GM18507 (cell line): ENCODE measurements around the gene NT5C.

ENCODE experiments used
- DNase-seq: peaks from one replicate; pipeline ENCODE4 v3.0.0; 2011; ENCODE audit warnings: low read depth; ENCODE audit not compliant: insufficient read length; ENCODE audit errors: extremely low spot score
- FAIRE-seq: peaks from 2 replicates; lab custom pipeline; 2011; peaks lifted over from hg19 to GRCh38; lab: Jason Lieb, UNC

Gene NT5C

DNA sequence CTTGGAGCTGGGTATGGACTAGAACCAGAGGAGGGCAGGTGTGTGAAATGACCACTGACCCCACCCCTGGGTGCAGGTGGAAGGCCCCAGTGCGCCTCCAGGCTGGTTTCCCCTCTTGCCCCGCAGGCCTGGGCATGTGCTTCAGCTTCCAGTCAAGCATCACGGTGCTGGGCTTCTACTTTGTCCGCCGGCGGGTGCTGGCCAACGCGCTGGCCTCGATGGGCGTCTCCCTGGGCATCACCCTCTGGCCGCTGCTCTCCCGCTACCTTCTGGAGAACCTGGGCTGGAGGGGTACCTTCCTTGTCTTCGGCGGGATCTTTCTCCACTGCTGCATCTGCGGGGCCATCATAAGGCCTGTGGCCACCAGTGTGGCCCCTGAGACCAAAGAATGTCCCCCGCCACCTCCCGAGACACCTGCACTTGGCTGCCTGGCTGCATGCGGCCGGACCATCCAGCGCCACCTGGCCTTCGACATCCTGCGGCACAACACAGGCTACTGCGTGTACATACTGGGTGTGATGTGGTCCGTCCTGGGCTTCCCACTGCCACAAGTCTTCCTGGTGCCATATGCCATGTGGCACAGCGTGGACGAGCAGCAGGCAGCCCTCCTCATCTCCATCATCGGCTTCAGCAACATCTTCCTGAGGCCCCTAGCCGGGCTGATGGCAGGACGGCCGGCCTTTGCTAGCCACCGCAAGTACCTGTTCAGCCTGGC is 31.5 kb downstream of the NT5C start:
- DNase-seq (no peak), FAIRE-seq (no peak)

DNA sequence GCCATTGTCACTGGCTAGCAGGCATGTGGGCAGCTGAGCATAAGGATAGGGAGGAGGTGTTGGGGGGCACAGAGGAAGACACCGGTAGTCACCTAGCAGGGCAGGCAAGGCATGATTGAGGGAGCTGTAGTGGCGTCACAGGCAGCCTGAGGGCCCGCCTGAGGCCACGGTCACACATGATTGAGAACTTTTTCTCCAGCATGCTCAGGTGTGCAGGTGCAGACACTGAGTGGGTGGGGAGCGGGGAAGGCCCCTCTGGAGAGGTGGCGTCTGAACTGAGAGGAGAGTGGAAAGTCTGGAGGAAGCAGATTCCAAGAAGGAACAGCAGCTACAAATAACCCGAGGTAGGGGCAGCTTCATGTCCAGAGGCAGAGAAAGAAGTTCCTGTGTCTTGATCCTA is 32.7 kb downstream of the NT5C start:
- no peak for DNase-seq
- FAIRE-seq: no peak

DNA sequence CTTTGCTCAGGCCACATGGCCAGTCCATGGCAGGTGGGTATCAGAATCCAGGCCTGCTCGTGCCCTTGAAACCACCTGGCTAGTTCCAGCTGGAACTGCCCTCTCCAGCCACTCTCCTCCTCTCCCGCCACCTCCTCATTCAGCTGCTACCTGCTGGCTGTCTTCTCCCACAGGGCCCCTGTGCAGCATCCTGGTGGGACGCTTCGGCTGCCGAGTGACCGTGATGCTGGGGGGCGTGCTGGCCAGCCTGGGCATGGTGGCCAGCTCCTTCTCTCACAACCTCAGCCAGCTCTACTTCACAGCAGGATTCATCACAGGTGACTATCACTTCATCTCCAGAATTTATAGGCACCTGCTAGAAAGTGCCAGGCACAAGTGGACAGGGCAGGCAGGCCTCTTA is 33.7 kb downstream of the NT5C start:
- FAIRE-seq: no peak
- DNase-seq: no peak

DNA sequence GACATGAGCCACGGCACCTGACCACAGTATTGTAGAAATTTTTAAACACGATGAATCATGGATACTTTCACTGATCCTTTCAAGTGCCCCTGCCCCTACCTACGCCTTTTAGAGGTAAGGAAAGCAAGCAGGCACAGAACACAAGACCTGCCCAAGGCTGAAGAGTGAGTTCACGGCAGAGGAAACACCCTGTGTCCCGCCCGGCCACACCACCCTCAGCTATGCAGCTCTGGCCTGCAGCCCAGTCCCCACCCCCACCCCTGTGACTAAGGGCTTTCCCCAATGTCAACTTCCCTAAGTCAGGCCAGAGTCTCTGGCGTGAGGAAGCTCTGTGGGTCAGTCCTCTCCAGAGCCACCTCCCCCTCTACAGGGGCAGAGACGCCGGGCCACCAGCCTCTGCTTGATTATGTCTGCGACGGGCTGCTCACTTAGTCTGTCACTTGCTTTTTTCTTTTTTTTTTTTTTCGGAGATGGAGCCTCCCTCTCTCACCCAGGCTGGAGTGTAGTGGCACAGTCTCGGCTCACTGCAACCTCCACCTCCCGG is 35.4 kb downstream of the NT5C start:
- no peak for FAIRE-seq

DNA sequence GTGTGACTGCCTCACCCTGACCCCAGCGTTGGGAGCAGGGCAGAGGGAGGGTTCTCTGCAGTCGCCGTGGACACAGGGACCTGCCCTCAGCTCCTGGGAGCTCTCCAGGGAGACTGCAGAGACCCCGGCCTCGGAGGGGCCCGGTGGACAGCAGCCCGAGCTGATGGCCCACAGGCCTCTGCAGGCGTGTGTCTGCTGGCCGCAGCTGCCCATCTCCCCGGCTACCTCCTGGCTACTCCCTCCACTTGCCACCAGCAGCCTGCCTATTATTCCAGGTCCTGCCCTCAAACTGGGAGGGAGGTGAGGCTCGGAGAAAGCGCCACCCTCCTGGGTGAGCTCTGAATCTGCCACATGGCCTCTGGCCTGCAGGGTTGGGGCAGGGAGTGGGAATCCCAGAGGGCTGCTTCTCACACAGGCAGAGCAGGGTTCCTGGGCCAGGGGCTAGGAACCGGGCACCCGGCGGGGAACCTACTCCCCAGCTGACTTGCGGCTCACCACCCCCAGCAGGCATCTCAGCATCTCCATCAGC is 36.6 kb downstream of the NT5C start:
- FAIRE-seq (no peak), DNase-seq (no peak)

More for the DNA sequence above, 35.4 kb downstream of the NT5C start:
- no peak for DNase-seq

DNA sequence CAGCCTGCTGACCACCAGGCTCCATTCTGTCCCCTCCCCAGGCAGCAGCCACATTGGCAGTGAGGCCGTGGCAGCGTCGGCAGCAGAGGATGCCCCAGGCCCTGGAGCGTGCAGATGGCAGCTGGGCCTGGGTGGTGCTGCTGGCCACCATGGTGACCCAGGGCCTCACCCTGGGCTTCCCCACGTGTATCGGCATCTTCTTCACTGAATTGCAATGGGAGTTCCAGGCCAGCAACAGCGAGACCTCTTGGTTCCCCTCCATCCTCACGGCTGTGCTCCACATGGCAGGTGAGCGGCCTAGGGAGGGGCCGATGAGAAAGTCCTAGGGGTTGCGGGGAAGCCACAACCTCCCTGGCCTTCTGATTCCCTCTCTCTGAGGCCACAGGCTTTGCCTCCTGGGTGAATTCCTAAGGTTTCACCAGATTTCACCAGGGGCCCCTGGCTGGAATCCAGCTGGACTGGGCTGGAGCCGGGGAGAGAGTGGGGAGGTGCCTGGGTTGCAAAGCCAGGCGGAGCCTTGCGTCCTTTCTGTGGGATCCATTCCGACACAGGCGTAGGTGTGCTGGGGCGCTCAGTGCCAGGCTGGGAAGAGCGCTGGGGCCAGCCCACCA is 37.9 kb downstream of the NT5C start:
- FAIRE-seq: no peak
- no peak for DNase-seq

DNA sequence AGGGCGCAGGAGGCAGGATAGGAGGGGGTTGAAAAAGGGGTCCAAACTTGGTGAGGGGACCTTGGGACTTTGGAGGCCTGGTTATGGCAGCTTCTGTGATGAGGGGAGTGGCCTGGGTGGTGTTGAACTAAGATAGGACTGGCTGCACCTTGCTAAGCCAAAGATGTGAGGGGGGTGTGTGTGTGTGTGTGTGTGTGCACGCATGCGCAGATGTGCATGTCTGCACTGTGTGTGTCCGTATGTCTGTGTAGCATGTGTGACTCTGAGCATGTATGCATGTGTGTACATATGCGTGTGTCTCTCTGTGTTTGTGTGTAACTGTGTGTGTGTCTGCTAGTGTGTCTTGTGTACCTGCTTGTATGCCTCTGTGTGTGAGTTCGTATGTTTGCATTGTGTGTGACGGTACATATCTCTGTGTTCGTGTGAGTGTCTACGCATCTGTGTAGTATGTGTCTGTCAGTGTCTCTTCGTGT is 39.7 kb downstream of the NT5C start:
- FAIRE-seq (no peak), DNase-seq (no peak)

DNA sequence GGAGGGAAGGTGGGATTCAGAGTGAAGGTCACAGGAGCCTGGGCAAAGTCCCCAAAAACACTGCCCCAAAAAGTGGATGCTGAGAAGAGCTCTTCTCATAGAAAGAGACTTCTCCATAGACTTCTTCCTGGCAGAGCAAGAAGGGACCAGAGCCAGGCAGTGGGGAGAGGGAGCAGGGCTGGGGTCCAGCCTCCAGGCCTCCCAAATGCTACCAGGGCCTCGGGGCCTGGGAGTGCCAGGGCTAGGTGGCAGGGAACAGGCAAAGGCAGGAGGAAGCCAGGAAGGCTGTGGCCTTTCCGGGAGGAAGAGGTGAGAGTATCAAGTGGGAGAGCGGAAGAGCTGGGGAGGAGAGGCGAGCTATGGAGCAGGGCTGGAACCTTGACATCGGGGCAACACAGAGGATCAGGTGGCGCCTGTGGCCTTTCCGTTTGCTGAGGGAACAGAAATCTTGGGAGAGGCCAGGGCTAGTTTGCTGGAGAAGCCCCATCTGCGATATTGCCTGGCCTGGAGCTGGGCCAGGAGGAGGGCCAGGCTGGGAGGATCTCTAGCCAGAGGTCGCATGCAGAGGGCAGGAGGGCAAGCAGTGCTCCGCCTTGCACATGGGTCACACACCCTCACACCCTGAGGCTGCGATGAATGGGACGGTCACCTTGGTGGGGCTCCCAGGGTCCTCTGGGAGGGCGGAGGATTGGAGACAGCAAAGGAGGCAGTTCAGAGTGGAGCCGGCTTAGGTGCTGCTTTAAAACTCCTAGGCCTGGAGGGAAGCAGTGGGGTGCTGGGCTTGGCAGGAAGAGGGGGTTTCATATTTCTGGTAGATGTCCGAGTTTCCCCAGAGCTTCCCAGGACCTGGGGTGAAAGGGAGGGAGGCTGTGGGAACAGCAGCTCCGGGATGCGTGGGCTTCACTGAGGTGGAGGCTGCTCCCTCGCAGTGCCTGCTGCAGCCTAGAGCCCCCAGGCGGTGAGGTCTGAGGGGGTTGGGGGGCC is 40.4 kb downstream of the NT5C start:
- no peak for FAIRE-seq
- DNase-seq: no peak

DNA sequence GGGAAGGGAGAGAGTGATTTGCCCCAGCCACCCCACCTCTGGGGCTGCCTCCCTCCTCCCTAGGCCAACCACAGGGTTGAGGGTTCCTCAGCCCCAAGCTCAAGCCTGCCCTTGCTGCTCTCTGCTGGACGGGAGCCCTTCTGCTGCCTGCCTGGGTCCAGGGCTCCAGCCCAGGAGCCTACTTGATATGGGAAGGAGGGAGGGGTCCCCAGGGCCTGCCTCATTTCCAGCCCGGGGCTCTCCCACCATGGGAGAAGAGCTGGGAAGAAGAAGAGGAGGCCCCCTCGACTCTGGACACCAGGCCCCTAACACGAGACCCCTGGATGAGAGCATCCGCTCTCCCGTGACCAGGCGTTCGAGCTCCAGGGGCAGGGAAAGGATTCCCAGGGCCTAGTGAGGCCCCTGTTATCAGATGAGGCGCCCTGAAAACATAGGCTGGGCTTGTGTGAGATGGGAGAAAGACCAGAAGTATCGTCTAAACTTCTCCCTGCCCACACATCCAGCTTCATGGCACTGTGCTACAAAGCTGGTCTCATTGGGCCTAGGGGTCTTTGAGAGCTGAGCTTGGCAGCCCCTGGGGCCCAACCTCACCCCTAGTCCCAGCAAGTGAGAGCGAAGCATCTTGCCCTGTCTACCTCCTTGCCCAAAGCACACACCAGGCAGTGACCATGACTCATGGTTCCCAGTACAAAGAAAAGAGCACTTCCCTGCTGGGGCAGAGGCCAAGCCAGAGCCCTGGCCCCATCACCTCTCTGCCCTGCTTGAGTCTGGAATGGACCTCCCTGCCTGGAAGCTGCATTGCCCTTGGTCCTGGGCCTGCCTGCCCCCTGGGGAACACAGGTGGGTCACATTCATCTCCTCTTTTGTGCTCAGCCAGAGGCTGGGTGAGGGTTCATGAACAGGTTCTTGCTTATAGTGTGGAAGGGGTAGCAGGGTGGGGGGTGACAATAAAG is 42.8 kb downstream of the NT5C start:
- FAIRE-seq (no peak), DNase-seq (no peak)

DNA sequence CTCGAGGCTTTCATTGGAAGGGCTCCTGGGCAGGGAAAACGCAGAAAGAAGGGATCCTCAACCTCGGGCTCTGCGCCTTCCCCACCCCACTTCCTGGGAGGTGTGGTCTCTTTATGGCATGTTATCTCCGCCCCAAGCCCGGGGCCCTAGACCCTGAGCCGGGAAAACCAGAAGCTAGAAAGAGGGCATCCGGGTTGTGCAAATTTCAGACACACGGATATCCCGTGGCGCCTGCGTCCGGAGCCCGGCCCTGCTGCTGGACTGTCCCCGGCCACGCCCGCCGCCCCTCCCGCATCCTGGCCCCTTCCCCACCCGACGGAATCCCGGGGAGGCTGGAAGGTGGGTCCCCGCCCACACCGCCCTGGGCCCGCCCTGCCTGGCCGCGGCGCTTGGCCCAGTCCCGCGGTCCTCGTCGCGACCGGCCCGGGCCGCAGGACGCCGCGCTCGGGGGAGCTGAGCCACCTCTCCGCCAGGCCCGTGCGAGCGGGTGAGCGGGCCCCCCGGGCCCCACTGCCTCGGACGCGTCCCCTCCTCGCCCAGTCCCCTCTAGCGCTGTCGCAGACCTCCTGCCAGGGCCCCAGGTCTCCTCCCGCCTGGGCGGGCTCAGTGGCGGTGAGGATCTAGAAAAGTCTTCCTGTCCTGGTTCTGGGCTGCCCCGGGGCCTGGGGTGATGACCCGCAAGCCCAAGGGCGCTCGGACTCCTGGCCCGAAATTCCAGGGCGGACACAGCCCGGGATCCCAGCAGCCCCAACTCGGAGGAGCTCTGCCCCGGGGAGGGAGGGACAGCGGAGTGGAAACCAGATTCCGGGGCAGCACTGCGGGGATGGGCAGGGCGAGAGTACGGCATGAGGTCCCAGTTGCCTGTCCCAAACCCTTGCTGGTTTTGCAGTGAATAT is 43.7 kb downstream of the NT5C start, which contains the start of gene SLC16A5:
Gene SLC16A5 (plus strand): TSS at position 397 of the 896 bp plus-strand sequence. CDS start 5,683 bp downstream, outside the sequence.
- peak; percentile 46 for FAIRE-seq
- DNase-seq: no peak

GRCh38 chr17:75087182-75087557 is 44.4 kb downstream of the NT5C start:
- no peak for FAIRE-seq
- no peak for DNase-seq

DNA sequence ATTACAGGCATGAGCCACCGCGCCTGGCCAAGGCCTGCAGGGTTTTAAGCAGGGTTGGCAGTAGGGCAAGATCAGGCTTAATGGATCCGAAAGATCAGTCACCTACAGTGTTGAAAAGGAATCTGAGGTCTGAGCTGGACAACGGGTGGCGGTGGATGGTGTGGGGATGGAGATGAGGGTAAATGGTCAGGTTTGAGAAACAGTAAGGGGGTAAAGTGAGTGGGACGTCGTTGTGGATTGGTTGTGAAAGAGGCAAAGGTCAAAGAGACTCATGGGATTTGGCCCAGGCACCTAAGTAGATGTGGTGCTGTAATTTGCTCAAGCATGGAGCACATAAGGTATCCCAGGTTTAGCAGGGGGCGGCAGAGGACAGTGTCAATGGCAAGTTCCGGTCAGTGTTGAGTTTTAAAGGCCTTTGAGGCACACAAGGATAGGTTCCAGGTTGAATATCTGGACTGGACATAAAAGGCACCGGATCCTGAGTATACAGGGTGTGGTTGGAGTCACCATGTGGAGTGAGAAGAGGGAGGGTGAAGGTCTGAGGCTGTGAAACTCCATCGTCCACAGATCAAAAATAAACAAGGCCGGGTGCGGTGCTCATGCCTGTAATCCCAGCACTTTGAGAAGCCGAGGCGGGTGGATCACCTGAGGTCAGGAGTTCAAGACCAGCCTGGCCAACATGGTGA is 44.9 kb downstream of the NT5C start:
- no peak for FAIRE-seq
- no peak for DNase-seq

GRCh38 chr17:75084039-75084660 is 47.4 kb downstream of the NT5C start:
- FAIRE-seq (no peak), DNase-seq (no peak)

- no peak for FAIRE-seq
- no peak for DNase-seq
Measured at GRCh38 chr17:75082683-75083082, 48.9 kb downstream of the NT5C start.

GRCh38 chr17:75081611-75082540 is 49.7 kb downstream of the NT5C start:
- DNase-seq (no peak), FAIRE-seq (no peak)
